GM12878 (cell line): ENCODE measurements around the gene RSPH1. TPM values are rescaled to one million over a fixed set of nuclear protein-coding genes. Genes with fewer than 3 reads are reported as not detected.

Experiments used
- ASH2L ChIP-seq: fragments of 300-600, 200-600 bp; sonication (generic); IDR thresholded peaks from 2 replicates; pipeline ENCODE4 v1.6.1; 2017; ENCODE audit warnings: low read depth, mild to moderate bottlenecking, borderline replicate concordance
- ATF3 ChIP-seq: IDR thresholded peaks from 2 replicates; pipeline ENCODE4 v1.6.1; 2011; ENCODE audit warnings: low read depth, mild to moderate bottlenecking, low read length, moderate library complexity, borderline replicate concordance; ENCODE audit errors: extremely low read depth
- ATF7 ChIP-seq: fragments of 450-650 bp; IDR thresholded peaks from 2 replicates; pipeline ENCODE4 v1.6.1; 2016; ENCODE audit warnings: low read depth, mild to moderate bottlenecking
- BACH1 ChIP-seq: fragments of 450-650 bp; IDR thresholded peaks from 2 replicates; pipeline ENCODE4 v1.6.1; 2017; ENCODE audit warnings: mild to moderate bottlenecking, borderline replicate concordance
- BCL11A ChIP-seq: IDR thresholded peaks from 2 replicates; pipeline ENCODE4 v1.6.1; 2011; ENCODE audit warnings: low read depth, low read length
- BHLHE40 ChIP-seq, 2 experiments: fragments of 450-650 bp in 1 of 2; IDR thresholded peaks; 2 replicates each; pipeline ENCODE4 v1.6.1; 2011 to 2017; ENCODE audit warnings: low read depth in 2 of 2, borderline replicate concordance in 1 of 2, improper control_type of control experiment in 1 of 2, low read length in 1 of 2, mild to moderate bottlenecking in 1 of 2
- BMI1 ChIP-seq: fragments of 450-650 bp; IDR thresholded peaks from 2 replicates; pipeline ENCODE4 v1.6.1; 2016; ENCODE audit warnings: mild to moderate bottlenecking, moderate library complexity, borderline replicate concordance
- BRCA1 ChIP-seq: IDR thresholded peaks from 2 replicates; pipeline ENCODE4 v1.6.1; 2011; ENCODE audit warnings: low read depth, low read length, improper control_type of control experiment
- CHD1 ChIP-seq: IDR thresholded peaks from 2 replicates; pipeline ENCODE4 v1.6.1; 2012; ENCODE audit warnings: low read depth, low read length, improper control_type of control experiment
- ELK1 ChIP-seq: IDR thresholded peaks from 2 replicates; pipeline ENCODE4 v1.6.1; 2012; ENCODE audit warnings: low read depth, low read length, improper control_type of control experiment
- GATAD2B ChIP-seq: fragments of 450-650 bp; conservative IDR thresholded peaks from 2 replicates; pipeline ENCODE4 v1.6.1; 2017; ENCODE audit warnings: low read depth, mild to moderate bottlenecking, moderate library complexity
- HDAC2 ChIP-seq: fragments of 200-600 bp; sonication (generic); IDR thresholded peaks from 2 replicates; pipeline ENCODE4 v1.6.1; 2017
- JUND ChIP-seq: IDR thresholded peaks from 2 replicates; pipeline ENCODE4 v1.6.1; 2012; ENCODE audit warnings: low read depth, mild to moderate bottlenecking, low read length, improper control_type of control experiment, moderate library complexity
- MLLT1 ChIP-seq: fragments of 450-650 bp; IDR thresholded peaks from 2 replicates; pipeline ENCODE4 v1.6.1; 2016; ENCODE audit warnings: mild to moderate bottlenecking
- MTA3 ChIP-seq: IDR thresholded peaks from 2 replicates; pipeline ENCODE4 v1.6.1; 2012; ENCODE audit warnings: low read length, inconsistent platforms, borderline replicate concordance
- PAX8 ChIP-seq: fragments of 450-650 bp; IDR thresholded peaks from 2 replicates; pipeline ENCODE4 v1.6.1; 2017; ENCODE audit warnings: mild to moderate bottlenecking, moderate library complexity
- POU2F2 ChIP-seq: IDR thresholded peaks from 3 replicates; pipeline ENCODE4 v1.6.1; 2011; ENCODE audit warnings: low read depth, mild to moderate bottlenecking, low read length, borderline replicate concordance
- RFX5 ChIP-seq: IDR thresholded peaks from 2 replicates; pipeline ENCODE4 v1.6.1; 2011; ENCODE audit warnings: low read depth, low read length, improper control_type of control experiment
- SIX5 ChIP-seq: IDR thresholded peaks from 2 replicates; pipeline ENCODE4 v1.6.1; 2011; ENCODE audit warnings: mild to moderate bottlenecking, low read depth, low read length, moderate library complexity; ENCODE audit not compliant: severe bottlenecking
- SP1 ChIP-seq: IDR thresholded peaks from one replicate; pipeline ENCODE4 v1.6.1; 2011; ENCODE audit warnings: low read depth, low read length
- ZNF217 ChIP-seq: fragments of 450-650 bp; IDR thresholded peaks from 2 replicates; pipeline ENCODE4 v1.6.1; 2017; ENCODE audit warnings: antibody characterized with exemption, mild to moderate bottlenecking
- polyA plus RNA-seq, 11 experiments: library from polyadenylated mRNA; depleted of rRNA in 4 of 11; unstranded in 6 of 11; stranded (reverse) in 5 of 11; fragments of >200 nt; fragmentation: Nextera tagmentation in 4 of 11; fragmentation: Illumina TruSeq in 1 of 11; extraction: Ambion mirVana in 4 of 11; extraction: Trizol in 1 of 11; gene quantifications; 1 replicate in 1 of 11; 2 replicates in 10 of 11; pipeline versions ENCODE4 v1.2.1 to v1.2.3, GENCODE V29; 2011 to 2016; ENCODE audit warnings: inconsistent platforms in 2 of 11, missing spikeins in 2 of 11, low read depth in 1 of 11
- total RNA-seq, 4 experiments: library from RNA; depleted of rRNA in 3 of 4; stranded (reverse); fragments of >200 nt in 3 of 4; fragmentation: Illumina TruSeq in 1 of 4; extraction: Trizol in 1 of 4; gene quantifications; 2 replicates each; pipeline versions ENCODE4 v1.2.1 to v1.2.3, GENCODE V29; 2013 to 2021
- TF ChIP-seq, protein P1 (sequence below): fragments of 450-650 bp; IDR thresholded peaks from 2 replicates; pipeline ENCODE4 v1.6.1; 2017; ENCODE audit warnings: mild to moderate bottlenecking, moderate library complexity
- TF ChIP-seq, protein P2 (sequence below): IDR thresholded peaks from 2 replicates; pipeline ENCODE4 v1.6.1; 2012; ENCODE audit warnings: low read depth, low read length, improper control_type of control experiment

The RSPH1 gene
- total and polyA plus RNA-seq, 10 of the 15 experiments (the other 5 are each of a cell fraction or from before 2014, with no cell fraction given): 0.11 to 1.4 (median 0.38) TPM

GRCh38 chr21:42460391-42461184 is 35.4 kb downstream of the RSPH1 start (continued):
- no peak for TF ChIP-seq MTA3
- TF ChIP-seq ATF7: 0 out of 2 replicates have a peak, but pooled peaks have one; percentile 47
- TF ChIP-seq MLLT1: peak; percentile 71
- TF ChIP-seq BRCA1: no peak
- TF ChIP-seq ZNF217: 0 out of 2 replicates have a peak, but pooled peaks have one; percentile 47
- no peak for TF ChIP-seq CHD1
- no peak for TF ChIP-seq ATF3
- peak; percentile 96 for TF ChIP-seq BMI1
- peak; percentile 82 for TF ChIP-seq GATAD2B
- TF ChIP-seq POU2F2: peak; percentile 25; the same call in 1 of the 3 replicates
- peak; percentile 91 to 96 for TF ChIP-seq BHLHE40 (IDR thresholded peaks at IDR 0.05; ENCODE audit: borderline replicate concordance in 1 of 2, low read depth in 2 of 2, low read length in 1 of 2)
- TF ChIP-seq, protein P1, sequence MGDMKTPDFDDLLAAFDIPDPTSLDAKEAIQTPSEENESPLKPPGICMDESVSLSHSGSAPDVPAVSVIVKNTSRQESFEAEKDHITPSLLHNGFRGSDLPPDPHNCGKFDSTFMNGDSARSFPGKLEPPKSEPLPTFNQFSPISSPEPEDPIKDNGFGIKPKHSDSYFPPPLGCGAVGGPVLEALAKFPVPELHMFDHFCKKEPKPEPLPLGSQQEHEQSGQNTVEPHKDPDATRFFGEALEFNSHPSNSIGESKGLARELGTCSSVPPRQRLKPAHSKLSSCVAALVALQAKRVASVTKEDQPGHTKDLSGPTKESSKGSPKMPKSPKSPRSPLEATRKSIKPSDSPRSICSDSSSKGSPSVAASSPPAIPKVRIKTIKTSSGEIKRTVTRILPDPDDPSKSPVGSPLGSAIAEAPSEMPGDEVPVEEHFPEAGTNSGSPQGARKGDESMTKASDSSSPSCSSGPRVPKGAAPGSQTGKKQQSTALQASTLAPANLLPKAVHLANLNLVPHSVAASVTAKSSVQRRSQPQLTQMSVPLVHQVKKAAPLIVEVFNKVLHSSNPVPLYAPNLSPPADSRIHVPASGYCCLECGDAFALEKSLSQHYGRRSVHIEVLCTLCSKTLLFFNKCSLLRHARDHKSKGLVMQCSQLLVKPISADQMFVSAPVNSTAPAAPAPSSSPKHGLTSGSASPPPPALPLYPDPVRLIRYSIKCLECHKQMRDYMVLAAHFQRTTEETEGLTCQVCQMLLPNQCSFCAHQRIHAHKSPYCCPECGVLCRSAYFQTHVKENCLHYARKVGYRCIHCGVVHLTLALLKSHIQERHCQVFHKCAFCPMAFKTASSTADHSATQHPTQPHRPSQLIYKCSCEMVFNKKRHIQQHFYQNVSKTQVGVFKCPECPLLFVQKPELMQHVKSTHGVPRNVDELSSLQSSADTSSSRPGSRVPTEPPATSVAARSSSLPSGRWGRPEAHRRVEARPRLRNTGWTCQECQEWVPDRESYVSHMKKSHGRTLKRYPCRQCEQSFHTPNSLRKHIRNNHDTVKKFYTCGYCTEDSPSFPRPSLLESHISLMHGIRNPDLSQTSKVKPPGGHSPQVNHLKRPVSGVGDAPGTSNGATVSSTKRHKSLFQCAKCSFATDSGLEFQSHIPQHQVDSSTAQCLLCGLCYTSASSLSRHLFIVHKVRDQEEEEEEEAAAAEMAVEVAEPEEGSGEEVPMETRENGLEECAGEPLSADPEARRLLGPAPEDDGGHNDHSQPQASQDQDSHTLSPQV: no peak
- no peak for TF ChIP-seq RFX5
- TF ChIP-seq HDAC2: no peak
- TF ChIP-seq SP1: peak; percentile 52
- TF ChIP-seq PAX8: no peak
- TF ChIP-seq ASH2L: no peak
- 0 out of 2 replicates have a peak, but pooled peaks have one; percentile 5 for TF ChIP-seq JUND
- TF ChIP-seq BCL11A: peak; percentile 81
- no peak for TF ChIP-seq SIX5
- TF ChIP-seq BACH1: peak; percentile 59; the same call in 1 of the 2 replicates
- TF ChIP-seq, protein P2, sequence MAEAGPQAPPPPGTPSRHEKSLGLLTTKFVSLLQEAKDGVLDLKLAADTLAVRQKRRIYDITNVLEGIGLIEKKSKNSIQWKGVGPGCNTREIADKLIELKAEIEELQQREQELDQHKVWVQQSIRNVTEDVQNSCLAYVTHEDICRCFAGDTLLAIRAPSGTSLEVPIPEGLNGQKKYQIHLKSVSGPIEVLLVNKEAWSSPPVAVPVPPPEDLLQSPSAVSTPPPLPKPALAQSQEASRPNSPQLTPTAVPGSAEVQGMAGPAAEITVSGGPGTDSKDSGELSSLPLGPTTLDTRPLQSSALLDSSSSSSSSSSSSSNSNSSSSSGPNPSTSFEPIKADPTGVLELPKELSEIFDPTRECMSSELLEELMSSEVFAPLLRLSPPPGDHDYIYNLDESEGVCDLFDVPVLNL: no peak
- peak; percentile 51 for TF ChIP-seq ELK1
